ENCODE data around the gene MARCHF2.

The MARCHF2 gene

DNA sequence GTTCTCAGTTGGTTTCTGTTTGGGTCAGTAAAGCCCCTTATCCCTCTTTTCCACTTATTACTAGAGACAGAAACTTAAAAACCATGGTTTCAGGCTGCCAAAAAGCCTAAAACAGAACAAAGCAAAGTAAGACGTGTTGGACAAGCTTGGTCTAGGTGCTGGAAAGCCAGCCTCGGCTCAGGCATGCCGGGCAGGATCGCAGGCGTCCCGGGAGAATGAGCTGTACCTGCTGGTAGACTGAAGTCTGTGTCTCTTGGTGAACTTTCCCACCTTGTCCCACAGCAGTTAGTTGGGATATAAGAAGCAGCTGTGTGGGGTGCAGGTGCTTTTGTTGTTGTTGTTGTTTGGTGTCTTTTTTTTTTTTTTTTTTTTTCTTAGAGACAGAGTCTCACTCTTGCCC lies 68.5 kb downstream of the MARCHF2 start:
- no peak for DNase-seq

DNA sequence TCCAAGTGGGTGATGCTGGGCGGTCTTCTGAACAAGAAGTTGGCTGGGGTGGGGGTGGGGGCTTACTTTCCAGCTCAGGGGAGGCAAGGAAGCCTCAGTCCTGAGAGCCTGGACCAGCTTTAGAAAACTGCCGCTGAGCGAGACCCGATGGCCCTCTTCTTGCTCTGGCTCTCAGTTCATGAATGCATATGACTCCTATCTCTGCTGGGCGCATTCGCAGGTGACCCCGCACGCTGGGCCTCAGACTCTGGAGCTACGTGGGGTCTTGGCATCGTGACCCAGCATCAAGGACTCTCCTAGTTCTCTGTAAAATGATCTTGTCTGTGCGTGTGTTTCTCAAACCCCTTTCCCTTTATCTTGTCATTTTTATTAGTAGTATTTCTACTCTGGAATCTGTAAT lies 69.6 kb downstream of the MARCHF2 start:
- no peak for DNase-seq

DNA sequence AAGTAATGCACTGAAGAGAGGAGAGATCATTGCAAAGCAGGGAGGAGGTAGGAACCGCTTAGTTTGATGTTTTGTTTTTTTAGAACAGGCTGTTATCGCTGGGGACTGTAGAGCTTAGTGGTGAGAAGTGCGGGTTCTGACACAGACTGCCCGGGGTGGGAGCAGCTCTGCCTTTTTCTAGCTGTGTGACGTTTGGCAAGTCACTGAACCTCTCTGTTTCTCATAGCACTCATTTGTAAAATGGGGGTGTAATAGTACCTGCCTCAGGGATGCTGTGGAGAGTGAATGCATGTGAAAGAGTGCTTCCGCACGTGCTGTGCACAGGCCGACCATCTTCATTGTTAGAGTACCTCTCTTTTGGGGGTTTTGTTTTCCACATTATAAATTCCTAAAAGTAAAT lies 70.1 kb downstream of the MARCHF2 start:
- DNase-seq: no peak

DNA sequence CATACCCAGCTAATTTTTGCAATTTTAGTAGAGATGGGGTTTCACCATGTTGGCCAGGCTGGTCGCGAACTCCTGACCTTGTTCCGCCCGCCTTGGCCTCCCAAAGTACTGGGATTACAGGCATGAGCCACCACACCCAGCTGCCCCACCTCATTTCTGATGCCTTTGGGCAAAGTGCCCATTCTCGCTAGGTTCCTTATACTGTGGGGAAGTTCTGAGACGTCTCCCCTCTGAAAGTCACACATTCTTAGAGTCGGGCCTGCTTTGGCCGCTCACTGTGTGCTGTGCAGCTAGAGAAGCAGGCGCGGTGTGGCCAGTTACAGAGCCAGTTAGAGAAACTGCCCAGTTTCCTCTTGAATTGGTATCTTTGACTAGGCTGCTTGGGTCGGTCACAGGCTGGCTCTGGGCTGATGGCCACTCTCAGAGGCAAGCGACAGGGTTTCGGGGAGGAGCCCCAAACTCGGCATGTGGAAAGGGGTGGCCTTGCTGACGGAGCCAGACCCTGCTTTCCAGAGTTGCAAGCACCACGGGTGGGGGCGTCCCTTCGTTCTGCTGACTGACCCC lies 71.3 kb downstream of the MARCHF2 start:
- no peak for DNase-seq

DNA sequence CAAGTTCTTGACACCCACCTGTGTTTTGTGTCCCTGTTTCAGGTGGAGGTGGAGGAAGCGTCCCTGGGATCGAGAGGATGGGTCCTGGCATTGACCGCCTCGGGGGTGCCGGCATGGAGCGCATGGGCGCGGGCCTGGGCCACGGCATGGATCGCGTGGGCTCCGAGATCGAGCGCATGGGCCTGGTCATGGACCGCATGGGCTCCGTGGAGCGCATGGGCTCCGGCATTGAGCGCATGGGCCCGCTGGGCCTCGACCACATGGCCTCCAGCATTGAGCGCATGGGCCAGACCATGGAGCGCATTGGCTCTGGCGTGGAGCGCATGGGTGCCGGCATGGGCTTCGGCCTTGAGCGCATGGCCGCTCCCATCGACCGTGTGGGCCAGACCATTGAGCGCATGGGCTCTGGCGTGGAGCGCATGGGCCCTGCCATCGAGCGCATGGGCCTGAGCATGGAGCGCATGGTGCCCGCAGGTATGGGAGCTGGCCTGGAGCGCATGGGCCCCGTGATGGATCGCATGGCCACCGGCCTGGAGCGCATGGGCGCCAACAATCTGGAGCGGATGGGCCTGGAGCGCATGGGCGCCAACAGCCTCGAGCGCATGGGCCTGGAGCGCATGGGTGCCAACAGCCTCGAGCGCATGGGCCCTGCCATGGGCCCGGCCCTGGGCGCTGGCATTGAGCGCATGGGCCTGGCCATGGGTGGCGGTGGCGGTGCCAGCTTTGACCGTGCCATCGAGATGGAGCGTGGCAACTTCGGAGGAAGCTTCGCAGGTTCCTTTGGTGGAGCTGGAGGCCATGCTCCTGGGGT lies 72.7 kb downstream of the MARCHF2 start:
- no peak for DNase-seq

DNA sequence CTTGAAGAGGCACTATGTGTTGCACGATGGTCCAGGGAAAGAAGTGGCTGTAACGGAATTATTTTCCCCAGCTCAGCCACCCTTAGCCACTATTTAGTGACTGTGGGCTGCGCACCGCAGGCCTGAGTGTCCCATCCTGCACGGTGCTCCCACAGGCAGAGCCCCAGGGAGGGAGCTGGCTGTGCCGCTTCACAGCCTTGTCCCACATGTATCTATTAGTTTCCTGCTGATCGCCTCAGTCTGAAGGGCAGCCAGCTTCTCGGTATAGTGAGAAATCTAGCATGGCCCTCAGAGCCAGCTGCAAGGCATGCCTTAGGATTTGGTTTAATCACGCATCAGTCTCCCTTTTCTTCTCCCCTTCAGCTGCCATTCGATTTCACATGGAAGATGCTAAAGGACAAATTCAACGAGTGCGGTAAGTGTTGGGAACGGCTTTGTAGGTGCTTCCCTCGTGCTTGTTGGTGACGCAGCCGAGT lies 73.6 kb downstream of the MARCHF2 start:
- DNase-seq: no peak

DNA sequence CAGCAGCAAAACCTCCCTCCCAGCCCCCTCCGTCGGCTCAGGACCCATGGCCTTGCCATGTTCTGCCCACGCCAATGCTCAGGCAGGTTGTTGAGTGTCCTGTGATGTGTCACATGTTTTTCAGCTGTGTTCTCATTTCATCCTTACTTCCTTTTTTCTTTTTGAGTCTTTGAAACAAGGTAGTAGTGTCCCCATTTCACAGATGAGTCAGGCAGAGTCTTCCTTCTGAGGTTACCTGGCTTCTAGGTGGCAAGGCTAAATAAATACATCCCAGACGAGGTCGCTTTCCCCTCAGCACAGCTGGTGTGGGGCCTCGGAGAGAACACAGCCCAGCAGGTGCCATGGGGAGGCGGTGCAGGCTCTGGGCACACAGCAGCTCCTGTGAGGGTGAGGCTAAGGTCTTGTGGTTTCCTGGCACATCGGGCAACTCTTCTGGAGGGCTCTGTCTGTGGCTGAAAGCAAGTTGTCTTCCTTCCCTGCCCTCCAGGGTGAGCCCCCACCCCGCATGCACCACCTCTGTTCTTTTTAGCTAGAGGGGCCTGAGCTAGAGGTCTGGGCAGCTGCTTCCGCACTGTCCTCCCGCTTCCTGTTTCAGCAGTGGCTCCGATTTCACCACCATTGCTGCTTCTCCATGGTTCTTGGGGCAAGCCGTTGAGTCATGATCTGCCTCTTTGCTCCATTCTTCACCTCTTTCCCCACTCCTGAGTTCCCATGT lies 74.2 kb downstream of the MARCHF2 start:
- DNase-seq: no peak

DNA sequence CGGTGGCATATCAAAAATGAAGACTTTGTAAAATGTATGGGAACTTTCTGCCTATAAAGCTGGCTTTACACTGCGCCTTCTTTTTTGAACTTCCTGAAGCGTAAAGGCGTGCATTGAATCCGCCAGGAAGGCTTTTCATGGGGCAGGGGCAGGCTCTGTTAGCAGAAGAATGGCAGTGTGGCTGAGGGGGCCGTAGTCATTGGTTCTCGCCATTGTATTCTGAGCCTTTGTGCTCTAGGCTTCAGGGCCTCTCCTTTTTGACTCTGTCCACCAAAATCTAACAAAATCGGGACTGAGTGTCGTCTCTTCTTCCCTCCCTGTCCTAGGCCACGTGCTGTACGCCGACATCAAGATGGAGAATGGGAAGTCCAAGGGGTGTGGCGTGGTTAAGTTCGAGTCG lies 75.3 kb downstream of the MARCHF2 start:
- DNase-seq: no peak

Measured in SW 1271 (cell line).